Gastrocnemius medialis (tissue), 4 donors: ENCODE measurements around the gene RPRD1A.

ENCODE experiments used
- POLR2A ChIP-seq, 2 donors: fragments of 450-650 bp; IDR thresholded peaks; one replicate each; pipeline ENCODE4 v1.6.1; 2017; ENCODE audit warnings: antibody characterized with exemption in 2 of 2, mild to moderate bottlenecking in 2 of 2, moderate library complexity in 2 of 2
- TF ChIP-seq, protein P1 (sequence below), 5 experiments: fragments of 450-650 bp in 3 of 5; fragments of 200-600 bp in 2 of 5; sonication (generic) in 2 of 5; IDR thresholded peaks in 4 of 5; conservative IDR thresholded peaks in 1 of 5; 1 replicate in 4 of 5; 2 replicates in 1 of 5; pipeline ENCODE4 v1.5.1; 2016 to 2019; ENCODE audit warnings: antibody characterized with exemption in 5 of 5, mild to moderate bottlenecking in 3 of 5, moderate library complexity in 3 of 5

DNA sequence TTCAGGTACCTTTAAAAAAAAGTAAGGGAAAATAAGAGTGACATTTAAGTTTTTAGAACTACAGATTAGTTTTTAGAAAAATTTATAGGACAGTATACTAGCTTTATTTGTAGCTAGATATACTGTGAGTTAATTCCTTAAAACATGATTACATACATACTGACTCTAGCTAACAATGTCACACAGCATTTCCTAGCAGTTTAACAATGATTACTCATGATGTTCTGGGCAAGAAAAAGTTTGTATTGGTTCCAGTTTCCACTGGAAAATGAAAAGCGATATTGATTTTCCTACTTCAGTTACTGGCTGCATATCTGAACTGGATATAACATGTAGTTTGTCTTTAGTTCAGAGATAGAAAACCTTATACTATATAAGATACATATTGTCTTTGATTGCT, 42.4 kb upstream of the RPRD1A start:
- TF ChIP-seq, protein P1, sequence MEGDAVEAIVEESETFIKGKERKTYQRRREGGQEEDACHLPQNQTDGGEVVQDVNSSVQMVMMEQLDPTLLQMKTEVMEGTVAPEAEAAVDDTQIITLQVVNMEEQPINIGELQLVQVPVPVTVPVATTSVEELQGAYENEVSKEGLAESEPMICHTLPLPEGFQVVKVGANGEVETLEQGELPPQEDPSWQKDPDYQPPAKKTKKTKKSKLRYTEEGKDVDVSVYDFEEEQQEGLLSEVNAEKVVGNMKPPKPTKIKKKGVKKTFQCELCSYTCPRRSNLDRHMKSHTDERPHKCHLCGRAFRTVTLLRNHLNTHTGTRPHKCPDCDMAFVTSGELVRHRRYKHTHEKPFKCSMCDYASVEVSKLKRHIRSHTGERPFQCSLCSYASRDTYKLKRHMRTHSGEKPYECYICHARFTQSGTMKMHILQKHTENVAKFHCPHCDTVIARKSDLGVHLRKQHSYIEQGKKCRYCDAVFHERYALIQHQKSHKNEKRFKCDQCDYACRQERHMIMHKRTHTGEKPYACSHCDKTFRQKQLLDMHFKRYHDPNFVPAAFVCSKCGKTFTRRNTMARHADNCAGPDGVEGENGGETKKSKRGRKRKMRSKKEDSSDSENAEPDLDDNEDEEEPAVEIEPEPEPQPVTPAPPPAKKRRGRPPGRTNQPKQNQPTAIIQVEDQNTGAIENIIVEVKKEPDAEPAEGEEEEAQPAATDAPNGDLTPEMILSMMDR (IDR thresholded peaks at IDR 0.05 in 4 of 5, conservative IDR thresholded peaks at IDR 0.05 in 1 of 5), result no peak
- TF ChIP-seq POLR2A (IDR thresholded peaks at IDR 0.05), result no peak
